HG03108 (cell line): ENCODE measurements around the gene BRAT1.
"Not testable (repeated sequence)": the region's sequence is repeated elsewhere in the genome, so short reads cannot be mapped to it uniquely, and the experiment has no call there.

ENCODE experiments used
- ATAC-seq: cut with Tn5 transposase; IDR thresholded peaks from one replicate; pipeline ENCODE4 v1.9.1; 2021; ENCODE audit warnings: moderate library complexity; ENCODE audit not compliant: unreplicated experiment

BRAT1 gene

DNA sequence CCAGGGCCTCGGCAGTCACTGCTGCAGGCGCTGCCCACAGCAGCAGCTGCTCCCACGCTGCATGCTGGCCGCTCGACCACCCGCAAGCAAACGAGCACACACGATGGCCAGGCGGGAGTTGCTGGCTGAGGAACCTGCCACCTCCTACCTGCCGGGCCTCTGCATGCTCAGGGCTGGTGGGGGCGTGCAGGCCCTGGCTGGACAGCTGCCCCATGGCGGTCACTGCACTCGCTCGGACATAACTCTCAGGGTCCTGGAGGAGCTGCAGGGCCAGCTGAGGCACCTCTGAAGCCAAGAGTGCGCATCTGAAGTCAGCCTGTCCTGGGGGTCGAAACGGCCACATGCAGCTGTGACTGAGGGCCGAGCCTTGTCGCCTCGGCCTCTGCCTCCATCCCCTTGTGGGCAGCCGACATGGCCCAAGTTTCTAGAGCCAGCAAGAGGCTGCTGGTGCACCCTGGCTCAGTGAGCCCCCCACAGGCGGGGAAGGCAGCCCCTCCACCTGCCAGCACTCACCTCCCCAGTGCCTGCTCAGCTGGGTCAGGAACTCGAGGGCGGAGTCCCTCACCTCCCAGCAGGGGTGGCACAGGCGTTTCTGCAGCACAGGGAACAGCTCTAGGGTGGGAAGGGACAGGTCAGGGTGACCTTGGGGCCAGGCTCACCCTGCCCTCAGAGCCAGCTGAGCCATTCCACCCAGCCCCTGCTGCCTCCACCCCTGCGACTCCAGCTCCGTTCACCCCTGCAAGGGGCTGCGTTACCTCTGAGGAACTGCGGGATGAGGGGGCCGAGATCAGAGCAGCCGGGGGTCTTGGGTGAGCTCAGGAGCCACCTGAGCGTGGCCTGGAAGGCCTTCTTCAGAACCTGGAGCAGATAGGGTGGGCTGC is 16.1 kb downstream of the BRAT1 start:
- no peak for ATAC-seq

- no peak for ATAC-seq
Observed at GRCh38 chr7:2537981-2538851, 17.1 kb downstream of the BRAT1 start.

DNA sequence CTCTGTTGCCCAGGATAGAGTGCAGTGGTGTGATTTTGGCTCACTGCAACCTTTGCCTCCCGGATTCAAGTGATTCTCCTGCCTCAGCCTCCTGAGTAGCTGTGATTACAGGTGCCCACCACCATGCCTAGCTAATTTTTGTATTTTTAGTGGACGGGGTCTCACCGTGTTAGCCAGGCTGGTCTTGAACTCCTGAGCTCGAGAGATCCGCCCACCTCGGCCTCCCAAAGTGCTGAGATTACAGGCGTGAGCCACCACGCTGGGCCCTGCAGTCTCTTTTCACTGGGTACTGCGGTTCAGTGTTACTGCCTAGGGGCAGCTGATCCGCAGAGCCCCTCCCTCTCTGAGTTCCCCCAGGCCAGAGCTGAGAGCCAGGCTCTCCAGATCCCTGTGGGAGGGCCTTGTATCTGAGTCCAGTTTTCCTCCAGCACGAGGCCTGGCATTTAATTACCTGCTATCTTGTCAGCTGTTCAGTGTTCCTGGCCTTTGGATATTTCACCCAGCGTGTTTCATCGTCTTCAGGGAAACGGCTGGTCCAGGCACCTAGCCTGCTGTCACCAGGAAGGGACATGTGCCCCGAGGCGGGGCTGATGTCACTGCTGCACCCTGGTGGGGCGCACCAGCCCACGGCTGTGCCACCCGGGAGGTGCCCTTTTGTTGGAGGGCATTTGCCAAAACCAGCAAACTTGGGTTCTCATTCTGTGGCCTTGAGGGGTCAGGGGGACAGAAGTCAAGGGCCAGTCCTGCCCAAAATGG is 19.3 kb downstream of the BRAT1 start:
- not testable (repeated sequence) for ATAC-seq

DNA sequence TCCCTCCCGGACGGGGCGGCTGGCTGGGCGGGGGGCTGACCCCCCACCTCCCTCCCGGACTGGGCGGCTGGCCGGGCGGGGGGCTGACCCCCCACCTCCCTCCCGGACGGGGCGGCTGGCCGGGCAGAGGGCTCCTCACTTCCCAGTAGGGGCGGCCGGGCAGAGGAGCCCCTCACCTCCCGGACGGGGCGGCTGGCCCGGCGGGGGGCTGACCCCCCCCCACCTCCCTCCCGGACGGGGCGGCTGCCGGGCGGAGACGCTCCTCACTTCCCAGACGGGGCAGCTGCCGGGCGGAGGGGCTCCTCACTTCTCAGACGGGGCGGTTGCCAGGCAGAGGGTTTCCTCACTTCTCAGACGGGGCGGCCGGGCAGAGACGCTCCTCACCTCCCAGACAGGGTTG is 21.1 kb downstream of the BRAT1 start:
- ATAC-seq, result not testable (repeated sequence)

DNA sequence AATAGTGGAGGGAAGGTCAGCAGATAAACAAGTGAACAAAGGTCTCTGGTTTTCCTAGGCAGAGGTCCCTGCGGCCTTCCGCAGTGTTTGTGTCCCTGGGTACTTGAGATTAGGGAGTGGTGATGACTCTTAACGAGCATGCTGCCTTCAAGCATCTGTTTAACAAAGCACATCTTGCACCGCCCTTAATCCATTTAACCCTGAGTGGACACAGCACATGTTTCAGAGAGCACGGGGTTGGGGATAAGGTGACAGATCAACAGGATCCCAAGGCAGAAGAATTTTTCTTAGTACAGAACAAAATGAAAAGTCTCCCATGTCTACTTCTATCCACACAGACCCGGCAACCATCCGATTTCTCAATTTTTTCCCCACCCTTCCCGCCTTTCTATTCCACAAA is 21.8 kb downstream of the BRAT1 start:
- not testable (repeated sequence) for ATAC-seq

DNA sequence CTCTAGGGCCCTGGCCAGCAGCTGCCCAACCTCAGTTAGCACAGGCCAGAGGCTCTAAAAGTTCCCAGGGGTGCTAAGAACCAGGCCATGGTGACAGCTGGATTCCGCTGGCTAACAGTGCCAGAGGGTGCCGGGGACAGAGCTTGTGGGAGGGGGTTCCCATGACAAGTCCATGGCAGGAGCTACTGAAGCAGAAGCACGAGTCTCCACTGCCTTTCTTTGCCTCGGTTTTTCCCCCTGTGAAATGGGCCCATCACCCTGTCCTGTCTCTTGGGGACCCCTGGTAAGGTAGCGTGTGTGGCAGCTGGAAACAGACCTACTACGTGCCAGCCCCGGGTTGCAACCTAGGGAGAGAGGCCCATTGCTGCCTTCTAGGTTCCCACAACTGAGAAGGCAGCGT is 22.5 kb downstream of the BRAT1 start:
- not testable (repeated sequence) for ATAC-seq

- ATAC-seq, result not testable (repeated sequence)
Observed at GRCh38 chr7:2532199-2532772, 23.0 kb downstream of the BRAT1 start.

DNA sequence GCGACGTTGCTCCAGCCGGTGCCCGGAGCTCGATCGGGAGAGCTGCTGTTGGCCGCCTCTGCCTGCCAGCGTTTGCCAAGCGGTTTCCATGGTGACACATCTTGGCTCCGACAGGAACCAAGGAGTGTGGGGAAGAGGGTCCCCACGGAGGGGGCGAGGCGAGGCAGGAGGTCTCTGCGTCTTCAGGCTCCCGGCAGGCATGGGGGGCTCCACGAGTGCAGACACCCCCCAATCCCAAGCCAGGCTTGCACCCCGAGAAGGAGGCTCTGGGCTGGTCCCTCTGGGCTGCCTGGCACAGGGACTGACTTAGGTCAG is 23.6 kb downstream of the BRAT1 start:
- ATAC-seq, result not testable (repeated sequence)

- not testable (repeated sequence) for ATAC-seq
Observed at GRCh38 chr7:2530994-2531795, 24.1 kb downstream of the BRAT1 start.

- ATAC-seq, result peak; percentile 38
Observed at GRCh38 chr7:2530071-2530987, 25.0 kb downstream of the BRAT1 start.

GRCh38 chr7:2529161-2530070 is 25.9 kb downstream of the BRAT1 start:
- ATAC-seq, result peak; percentile 52

- ATAC-seq, result peak; percentile 2
Observed at GRCh38 chr7:2528481-2529095, 26.7 kb downstream of the BRAT1 start.

GRCh38 chr7:2527505-2528467 is 27.5 kb downstream of the BRAT1 start:
- no peak for ATAC-seq

- ATAC-seq, result no peak
Observed at GRCh38 chr7:2526659-2527504, 28.4 kb downstream of the BRAT1 start.
